Mesothelial cell of epicardium (in vitro differentiated cells): ENCODE measurements around the gene LSMEM2. TPM values are rescaled to one million over a fixed set of nuclear protein-coding genes. Genes with fewer than 3 reads are reported as not detected.

Experiments used
- DNase-seq, 2 experiments: peaks; one replicate each; pipeline ENCODE4 v3.0.0; 2021; ENCODE audit warnings: low spot score in 2 of 2; ENCODE audit not compliant: unreplicated experiment in 2 of 2
- H3K27ac Mint-ChIP-seq: 2 replicates; pipeline ENCODE4 v1.8.0; 2021; ENCODE audit warnings: mixed read lengths
- H3K27me3 Mint-ChIP-seq: 2 replicates; pipeline ENCODE4 v1.8.0; 2021; ENCODE audit warnings: low read depth, mixed read lengths
- H3K36me3 Mint-ChIP-seq: 2 replicates; pipeline ENCODE4 v1.8.0; 2021; ENCODE audit warnings: mixed read lengths
- H3K4me1 Mint-ChIP-seq: 2 replicates; pipeline ENCODE4 v1.8.0; 2021; ENCODE audit warnings: mixed read lengths
- H3K4me3 Mint-ChIP-seq: 2 replicates; pipeline ENCODE4 v1.8.0; 2021; ENCODE audit warnings: mild to moderate bottlenecking, moderate library complexity, mixed read lengths
- H3K9me3 Mint-ChIP-seq: 2 replicates; pipeline ENCODE4 v1.8.0; 2021; ENCODE audit warnings: mixed read lengths
- total RNA-seq: library from RNA; stranded (reverse); gene quantifications from 3 replicates; pipeline ENCODE4 v1.2.1, GENCODE V29; 2021
- TF ChIP-seq, protein P1 (sequence below): fragments of 200-600 bp; sonication (generic); IDR thresholded peaks from one replicate; pipeline ENCODE4 v1.5.0; 2021; ENCODE audit warnings: antibody characterized with exemption; ENCODE audit not compliant: unreplicated experiment

Gene LSMEM2
- total RNA-seq, 1 donor from 2014 or later, result 0.38 TPM

DNA sequence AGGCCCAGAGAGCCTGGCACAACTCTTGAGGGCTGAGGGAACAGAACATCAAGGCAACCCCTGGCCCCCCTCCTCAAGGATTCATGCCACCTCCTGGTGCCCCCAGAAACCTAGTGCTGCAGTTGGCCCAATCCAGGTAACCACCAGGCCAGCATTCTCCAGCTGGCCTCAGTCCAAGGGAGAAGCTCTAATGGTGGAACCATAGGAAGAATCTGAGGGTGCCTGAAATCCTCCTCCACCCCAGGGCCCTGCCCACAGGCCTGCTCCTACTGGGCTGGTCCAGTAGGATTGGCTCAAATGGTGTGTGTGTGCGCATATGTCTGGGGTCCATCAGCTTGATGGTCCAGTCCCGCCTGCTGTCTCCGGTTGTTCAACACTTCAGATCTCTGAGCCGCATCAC is 35.9 kb downstream of the LSMEM2 start:
- H3K27me3 Mint-ChIP-seq, result no peaks in the 10 kb centered on the region
- no peak for DNase-seq
- no peak overlapping the region for H3K27ac Mint-ChIP-seq
- H3K4me1 Mint-ChIP-seq, result peaks cover 35% of the 10 kb centered on the region
- H3K4me3 Mint-ChIP-seq, result no peak overlapping the region
- peaks cover 28% of the 10 kb centered on the region for H3K36me3 Mint-ChIP-seq
- peaks cover 2% of the 10 kb centered on the region for H3K9me3 Mint-ChIP-seq
- TF ChIP-seq, protein P1, sequence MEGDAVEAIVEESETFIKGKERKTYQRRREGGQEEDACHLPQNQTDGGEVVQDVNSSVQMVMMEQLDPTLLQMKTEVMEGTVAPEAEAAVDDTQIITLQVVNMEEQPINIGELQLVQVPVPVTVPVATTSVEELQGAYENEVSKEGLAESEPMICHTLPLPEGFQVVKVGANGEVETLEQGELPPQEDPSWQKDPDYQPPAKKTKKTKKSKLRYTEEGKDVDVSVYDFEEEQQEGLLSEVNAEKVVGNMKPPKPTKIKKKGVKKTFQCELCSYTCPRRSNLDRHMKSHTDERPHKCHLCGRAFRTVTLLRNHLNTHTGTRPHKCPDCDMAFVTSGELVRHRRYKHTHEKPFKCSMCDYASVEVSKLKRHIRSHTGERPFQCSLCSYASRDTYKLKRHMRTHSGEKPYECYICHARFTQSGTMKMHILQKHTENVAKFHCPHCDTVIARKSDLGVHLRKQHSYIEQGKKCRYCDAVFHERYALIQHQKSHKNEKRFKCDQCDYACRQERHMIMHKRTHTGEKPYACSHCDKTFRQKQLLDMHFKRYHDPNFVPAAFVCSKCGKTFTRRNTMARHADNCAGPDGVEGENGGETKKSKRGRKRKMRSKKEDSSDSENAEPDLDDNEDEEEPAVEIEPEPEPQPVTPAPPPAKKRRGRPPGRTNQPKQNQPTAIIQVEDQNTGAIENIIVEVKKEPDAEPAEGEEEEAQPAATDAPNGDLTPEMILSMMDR, result no peak

DNA sequence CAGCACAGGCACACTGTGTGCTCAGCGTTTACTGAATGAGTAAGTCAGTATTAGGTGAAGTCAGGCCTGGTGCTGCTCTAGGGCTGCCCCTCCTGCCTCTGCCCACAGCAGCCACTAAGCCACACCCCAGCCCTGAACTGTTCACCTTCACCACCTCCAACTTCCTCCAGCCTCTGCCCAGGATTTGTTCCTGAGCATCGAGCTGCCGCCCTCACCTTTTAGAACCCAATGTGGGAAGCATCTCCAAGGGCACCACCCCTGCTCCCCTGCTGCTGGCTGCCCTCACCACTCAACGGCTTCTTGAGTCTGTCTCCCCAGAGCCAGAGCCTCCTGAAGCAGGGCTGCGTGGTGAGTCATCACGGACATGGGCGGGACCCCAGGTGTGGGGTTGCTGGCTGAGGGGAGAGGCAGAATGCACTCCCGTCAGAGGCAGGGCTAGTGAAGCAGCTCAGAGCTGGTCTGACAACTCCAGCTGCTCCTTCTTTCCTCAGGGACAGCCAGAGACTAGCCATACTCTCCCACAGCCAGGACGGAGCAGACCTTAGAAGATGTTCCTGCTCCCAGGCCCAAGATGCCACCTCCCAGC is 37.9 kb downstream of the LSMEM2 start:
- Mint-ChIP-seq H3K4me3 (peak overlapping the region; percentile 23), H3K27ac (peak overlapping the region; percentile 95), H3K36me3 (peaks cover 23% of the 10 kb centered on the region), H3K27me3 (no peaks in the 10 kb centered on the region), H3K4me1 (peaks cover 42% of the 10 kb centered on the region), H3K9me3 (no peaks in the 10 kb centered on the region)
- TF ChIP-seq, protein P1, result no peak
- DNase-seq, result peak in 1 of 2 experiments; percentile 63

DNA sequence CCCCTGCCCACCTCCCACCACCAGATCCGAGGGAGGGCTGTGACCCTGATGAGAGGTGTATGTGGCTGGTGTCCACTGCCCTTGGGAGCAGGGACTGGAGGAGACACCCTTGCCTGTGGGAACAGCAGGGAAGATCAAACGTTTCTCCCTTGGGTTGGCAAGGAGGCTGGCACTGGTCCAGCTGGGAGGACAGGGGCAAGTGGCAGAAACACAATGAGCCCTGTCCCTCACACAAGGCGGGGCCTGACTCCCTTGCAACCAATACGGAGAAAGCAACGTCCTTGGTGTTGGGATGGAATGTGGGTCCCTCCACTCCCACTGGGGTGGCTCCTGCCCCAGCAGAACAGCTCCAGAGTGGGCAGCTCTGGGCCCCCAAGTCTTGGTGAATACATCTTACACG is 38.4 kb downstream of the LSMEM2 start:
- TF ChIP-seq, protein P1, result no peak
- Mint-ChIP-seq H3K27ac (peak overlapping the region; percentile 95), H3K36me3 (peaks cover 23% of the 10 kb centered on the region), H3K9me3 (no peaks in the 10 kb centered on the region), H3K27me3 (no peaks in the 10 kb centered on the region), H3K4me3 (no peak overlapping the region), H3K4me1 (peaks cover 43% of the 10 kb centered on the region)
- no peak for DNase-seq

DNA sequence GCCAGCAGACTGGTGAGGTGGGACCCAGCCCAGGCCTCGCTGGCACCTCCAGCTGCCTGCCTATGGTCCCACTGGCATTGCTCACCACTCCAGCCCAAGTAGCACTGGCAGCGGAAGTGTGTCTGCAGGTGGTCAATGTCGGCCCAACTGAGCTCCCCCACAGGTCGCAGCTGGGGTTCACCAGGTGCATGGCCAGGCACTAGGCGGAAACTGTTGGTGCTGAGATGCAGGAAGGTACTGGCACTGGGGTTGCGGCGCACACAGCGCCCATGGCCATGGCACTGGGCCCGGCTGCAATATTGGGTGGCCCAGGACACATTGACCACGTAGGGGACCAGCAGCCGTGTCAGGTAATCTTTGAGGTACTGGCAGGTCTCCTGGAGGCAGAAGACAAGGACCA is 39.3 kb downstream of the LSMEM2 start:
- Mint-ChIP-seq H3K4me1 (peaks cover 51% of the 10 kb centered on the region), H3K27me3 (no peaks in the 10 kb centered on the region), H3K36me3 (peaks cover 22% of the 10 kb centered on the region), H3K27ac (peak overlapping the region; percentile 21), H3K9me3 (no peaks in the 10 kb centered on the region), H3K4me3 (no peak overlapping the region)
- TF ChIP-seq, protein P1, result no peak
- no peak for DNase-seq

DNA sequence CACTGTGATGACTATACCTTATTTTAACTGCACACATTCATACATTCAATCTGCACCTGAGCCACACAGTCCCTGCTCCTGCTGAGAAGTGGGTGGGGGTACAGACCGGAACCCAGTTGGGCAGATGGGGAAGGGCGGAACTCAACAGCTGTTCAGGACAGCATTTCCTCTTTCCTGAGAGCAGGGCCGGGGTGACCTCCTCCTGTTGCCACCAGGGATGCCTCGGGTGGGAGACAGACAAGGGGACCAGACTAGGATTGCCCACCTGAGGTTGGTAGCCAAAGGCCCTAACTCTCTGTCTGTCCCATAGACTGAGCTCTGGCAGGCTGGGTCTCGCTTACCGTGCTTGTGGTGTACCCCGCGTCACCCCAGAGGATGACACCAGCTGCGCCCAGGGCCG is 39.7 kb downstream of the LSMEM2 start:
- H3K9me3 Mint-ChIP-seq, result no peaks in the 10 kb centered on the region
- peaks cover 51% of the 10 kb centered on the region for H3K4me1 Mint-ChIP-seq
- no peaks in the 10 kb centered on the region for H3K27me3 Mint-ChIP-seq
- DNase-seq, result no peak
- H3K4me3 Mint-ChIP-seq, result peak overlapping the region; percentile 88
- H3K36me3 Mint-ChIP-seq, result peaks cover 22% of the 10 kb centered on the region
- H3K27ac Mint-ChIP-seq, result no peak overlapping the region
- TF ChIP-seq, protein P1, result no peak
